ENCODE results near the gene CAPN14.

DNA sequence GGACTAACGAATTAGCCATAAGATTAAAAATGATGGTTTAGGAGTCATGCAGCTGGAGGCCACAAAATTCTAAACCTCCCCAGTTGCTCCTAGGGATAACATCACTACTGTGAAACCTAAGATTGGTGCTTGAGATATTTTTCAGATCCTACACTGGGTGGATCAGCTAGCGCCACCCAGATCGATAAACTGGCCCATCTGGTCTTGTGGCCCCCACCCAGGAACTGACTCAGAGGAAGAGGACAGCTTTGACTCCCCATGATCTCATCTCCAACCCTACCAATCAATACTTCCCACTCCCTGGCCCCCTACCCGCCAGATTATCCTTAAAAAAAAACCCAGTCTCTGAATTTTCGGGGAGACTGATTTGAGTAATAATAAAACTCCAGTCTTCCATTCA lies 84.5 kb downstream of the CAPN14 start:
- TF ChIP-seq EZH2 (IDR thresholded peaks at IDR 0.05) = no peak
- TF ChIP-seq, protein P1, sequence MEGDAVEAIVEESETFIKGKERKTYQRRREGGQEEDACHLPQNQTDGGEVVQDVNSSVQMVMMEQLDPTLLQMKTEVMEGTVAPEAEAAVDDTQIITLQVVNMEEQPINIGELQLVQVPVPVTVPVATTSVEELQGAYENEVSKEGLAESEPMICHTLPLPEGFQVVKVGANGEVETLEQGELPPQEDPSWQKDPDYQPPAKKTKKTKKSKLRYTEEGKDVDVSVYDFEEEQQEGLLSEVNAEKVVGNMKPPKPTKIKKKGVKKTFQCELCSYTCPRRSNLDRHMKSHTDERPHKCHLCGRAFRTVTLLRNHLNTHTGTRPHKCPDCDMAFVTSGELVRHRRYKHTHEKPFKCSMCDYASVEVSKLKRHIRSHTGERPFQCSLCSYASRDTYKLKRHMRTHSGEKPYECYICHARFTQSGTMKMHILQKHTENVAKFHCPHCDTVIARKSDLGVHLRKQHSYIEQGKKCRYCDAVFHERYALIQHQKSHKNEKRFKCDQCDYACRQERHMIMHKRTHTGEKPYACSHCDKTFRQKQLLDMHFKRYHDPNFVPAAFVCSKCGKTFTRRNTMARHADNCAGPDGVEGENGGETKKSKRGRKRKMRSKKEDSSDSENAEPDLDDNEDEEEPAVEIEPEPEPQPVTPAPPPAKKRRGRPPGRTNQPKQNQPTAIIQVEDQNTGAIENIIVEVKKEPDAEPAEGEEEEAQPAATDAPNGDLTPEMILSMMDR (IDR thresholded peaks at IDR 0.05 in 2 of 3, conservative IDR thresholded peaks at IDR 0.05 in 1 of 3; ENCODE audit: borderline replicate concordance in 1 of 3, insufficient read depth in 1 of 3, low read depth in 2 of 3, low read length in 2 of 3) = no peak
- no peak for TF ChIP-seq EZH2phosphoT487 (IDR thresholded peaks at IDR 0.05; ENCODE audit: borderline replicate concordance)
- no peak for TF ChIP-seq POLR2AphosphoS5 (IDR thresholded peaks at IDR 0.05; ENCODE audit: low read depth, low read length)
- TF ChIP-seq POLR2A (IDR thresholded peaks at IDR 0.05; ENCODE audit: borderline replicate concordance, extremely low read depth, insufficient read depth, insufficient read length) = no peak
- TF ChIP-seq ZNF274 (IDR thresholded peaks at IDR 0.05; ENCODE audit: low read depth, low read length) = no peak
- TF ChIP-seq, protein P2, sequence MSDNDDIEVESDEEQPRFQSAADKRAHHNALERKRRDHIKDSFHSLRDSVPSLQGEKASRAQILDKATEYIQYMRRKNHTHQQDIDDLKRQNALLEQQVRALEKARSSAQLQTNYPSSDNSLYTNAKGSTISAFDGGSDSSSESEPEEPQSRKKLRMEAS (IDR thresholded peaks at IDR 0.05) = no peak
- TF ChIP-seq RAD21 (IDR thresholded peaks at IDR 0.05; ENCODE audit: low read depth) = no peak
- no peak for TF ChIP-seq CBX3 (IDR thresholded peaks at IDR 0.05; ENCODE audit: low read depth)
- TF ChIP-seq YY1 (IDR thresholded peaks at IDR 0.05; ENCODE audit: extremely low read depth, insufficient replicate concordance, low read depth, low read length) = no peak
- TF ChIP-seq SIN3A (IDR thresholded peaks at IDR 0.05; ENCODE audit: low read depth) = no peak
- TF ChIP-seq, protein P3, sequence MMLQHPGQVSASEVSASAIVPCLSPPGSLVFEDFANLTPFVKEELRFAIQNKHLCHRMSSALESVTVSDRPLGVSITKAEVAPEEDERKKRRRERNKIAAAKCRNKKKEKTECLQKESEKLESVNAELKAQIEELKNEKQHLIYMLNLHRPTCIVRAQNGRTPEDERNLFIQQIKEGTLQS (IDR thresholded peaks at IDR 0.05) = no peak
- no peak for TF ChIP-seq JUND (IDR thresholded peaks at IDR 0.05)
